GM21786 (cell line): Measurements from ENCODE around the gene MRTFB.
A peak's percentile ranks its signal among the peaks of the same experiment; 100 is the strongest.
"Not testable (repeated sequence)": the region's sequence is repeated elsewhere in the genome, so short reads cannot be mapped to it uniquely, and the experiment has no call there.

Source experiments
- ATAC-seq: cut with Tn5 transposase; IDR thresholded peaks from one replicate; pipeline ENCODE4 v1.9.1; 2021; ENCODE audit not compliant: unreplicated experiment

Gene MRTFB

DNA sequence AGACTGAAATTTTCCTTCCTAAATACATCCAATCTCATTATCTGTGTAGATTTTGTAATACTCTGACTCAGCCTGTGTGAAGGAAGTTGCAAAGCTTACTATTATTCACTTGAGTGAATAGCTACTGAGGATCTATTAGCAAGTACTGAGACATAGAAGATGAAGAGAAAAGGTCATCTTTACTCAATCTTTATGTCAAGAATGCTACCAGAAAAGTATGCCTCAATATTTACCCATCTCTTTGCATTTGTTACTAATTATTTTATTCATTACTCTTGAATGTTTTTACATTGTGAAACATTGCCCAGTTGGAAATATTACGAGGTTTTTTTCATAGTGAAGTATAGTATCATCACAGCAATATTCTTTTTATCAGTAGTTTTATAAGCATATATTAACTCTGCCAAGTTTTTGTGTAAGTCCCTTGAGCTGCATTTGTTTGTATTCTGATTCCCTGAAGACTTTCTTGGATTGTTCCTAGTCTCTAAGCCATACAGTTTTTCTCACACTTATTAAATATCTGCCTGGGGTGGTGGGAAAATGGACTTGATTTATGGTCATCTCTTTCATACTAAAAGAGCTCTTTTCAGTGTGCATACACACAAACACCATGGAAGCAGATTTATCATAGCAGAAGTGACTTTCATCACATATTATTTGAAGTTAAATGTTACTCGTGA lies 110.4 kb downstream of the MRTFB start:
- ATAC-seq: no peak

DNA sequence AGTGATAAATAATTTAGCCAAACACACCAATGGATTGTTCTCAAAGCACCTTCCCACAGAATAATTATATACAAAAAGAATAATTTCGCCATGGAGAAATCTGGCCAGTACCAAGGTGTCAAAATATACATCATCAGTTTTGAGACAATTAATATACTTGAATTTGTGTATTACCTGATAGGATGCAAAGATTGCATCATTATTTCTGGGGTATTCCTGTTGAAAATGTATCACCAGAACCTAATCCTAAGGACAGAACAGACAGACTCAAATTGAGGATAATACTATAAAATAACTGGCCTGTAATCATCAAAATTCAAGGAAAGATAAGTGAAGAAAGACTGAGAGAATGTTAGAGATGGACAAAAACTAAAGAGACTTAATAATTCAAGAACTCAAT lies 111.9 kb downstream of the MRTFB start:
- no peak for ATAC-seq

DNA sequence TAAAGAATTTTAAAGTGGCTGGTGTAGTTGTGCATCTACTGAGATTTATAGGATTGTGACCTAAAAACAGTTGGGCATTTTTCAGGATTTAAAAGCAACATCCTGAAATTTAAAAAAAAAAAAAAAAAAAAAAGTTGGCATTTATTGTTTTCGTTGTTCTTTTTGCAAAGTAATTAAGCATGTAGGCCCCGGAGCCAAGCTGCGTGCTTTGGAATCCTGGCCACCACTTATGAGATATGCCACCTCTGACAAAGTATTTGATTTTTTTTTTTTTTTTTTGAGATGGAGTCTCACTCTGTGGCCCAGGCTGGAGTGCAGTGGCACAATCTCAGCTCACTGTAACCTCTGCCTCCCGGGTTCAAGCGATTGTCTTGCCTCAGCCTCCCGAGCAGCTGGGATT lies 112.8 kb downstream of the MRTFB start:
- ATAC-seq: not testable (repeated sequence)

DNA sequence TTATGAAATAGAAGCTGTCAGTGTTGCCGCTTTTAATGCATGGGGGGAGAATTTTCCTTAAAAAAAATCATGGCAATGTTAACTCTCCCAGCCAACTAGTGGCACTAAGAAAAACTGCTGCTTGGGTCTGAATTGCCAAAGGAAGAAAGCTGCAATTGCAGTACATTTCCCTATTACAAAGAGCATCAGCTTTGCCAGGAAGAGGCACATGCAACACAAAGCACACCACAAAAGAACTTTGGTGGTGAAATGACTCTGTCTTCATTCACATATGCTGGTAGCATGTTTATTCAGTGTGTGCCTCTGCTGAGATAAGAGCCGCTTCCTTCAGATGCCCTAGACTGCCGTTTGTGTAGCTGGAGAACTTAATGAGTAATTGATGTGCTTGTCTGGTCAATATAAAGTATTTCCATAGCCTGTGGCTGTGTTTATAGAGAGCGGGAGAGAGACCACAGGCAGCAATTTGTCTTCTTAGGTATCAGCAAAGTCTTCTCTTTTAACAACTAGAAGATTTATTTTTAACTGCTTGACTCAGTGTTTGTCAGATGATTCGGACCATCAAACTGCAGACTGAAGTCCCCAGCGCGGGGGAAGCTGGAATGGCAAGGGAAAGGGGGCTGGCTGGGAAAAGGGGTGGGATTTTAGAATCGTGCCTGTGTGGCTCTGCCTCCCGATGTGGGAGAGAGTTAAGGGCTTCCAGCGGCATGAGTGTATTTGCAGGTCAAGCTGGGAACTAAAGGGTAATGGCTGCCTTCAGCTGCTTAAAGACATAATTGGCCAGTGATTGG lies 115.1 kb downstream of the MRTFB start:
- ATAC-seq: no peak

DNA sequence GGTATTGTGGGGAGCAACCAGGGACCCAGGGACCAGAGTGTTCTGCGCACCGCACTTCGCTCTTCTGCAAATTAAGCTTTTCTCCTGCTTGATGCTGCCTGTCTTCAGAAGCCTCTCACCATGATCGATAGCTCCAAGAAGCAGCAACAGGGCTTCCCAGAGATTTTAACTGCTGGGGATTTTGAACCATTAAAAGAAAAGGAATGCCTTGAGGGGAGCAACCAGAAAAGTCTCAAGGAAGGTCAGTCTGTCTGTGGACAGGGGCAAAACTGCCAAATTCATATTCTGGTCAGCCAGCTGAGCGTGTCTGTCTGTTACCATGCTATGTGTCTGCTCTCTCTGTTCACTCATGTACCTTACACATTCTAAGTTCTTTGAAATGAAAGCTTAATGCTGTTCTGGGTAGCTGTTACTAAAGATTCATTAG lies 115.7 kb downstream of the MRTFB start:
- ATAC-seq: no peak

DNA sequence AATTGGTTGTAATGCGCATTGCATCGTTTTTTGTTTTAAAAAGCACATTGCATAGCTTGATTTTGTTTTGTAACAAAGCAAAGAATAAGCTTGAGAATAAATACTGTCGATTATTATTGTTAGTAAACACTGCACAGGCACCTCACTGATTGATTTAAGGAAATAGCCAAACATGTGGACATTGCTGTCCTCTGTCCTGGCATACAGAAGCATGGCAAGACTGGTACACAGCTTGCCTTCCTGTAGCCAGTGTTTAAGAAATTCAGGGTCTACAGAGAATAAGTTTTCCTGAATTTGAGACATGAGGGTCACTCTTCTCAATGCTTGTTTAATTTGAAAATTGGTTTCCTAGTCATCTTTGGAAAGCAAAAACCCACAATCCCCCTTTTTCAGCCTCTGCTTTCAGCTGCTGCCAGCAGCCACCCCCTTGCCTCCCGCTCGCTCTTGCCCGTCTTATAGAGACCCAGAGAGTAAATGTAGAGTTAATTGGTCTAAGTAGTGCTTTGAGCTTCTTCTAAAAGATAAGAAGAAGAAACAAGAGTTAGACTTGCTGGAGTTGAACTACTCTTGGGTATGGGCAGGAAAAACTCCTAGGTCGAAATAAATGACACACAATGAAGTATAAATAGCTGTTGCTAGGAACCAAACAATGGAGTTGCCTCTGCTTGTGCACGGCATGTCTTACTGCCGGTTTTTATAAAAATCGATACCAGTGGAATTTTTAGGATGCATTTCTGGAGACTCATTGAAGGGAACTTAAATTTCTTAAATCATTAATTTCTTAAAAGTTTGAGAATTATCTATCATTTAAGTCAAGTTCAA lies 116.6 kb downstream of the MRTFB start:
- ATAC-seq: no peak

DNA sequence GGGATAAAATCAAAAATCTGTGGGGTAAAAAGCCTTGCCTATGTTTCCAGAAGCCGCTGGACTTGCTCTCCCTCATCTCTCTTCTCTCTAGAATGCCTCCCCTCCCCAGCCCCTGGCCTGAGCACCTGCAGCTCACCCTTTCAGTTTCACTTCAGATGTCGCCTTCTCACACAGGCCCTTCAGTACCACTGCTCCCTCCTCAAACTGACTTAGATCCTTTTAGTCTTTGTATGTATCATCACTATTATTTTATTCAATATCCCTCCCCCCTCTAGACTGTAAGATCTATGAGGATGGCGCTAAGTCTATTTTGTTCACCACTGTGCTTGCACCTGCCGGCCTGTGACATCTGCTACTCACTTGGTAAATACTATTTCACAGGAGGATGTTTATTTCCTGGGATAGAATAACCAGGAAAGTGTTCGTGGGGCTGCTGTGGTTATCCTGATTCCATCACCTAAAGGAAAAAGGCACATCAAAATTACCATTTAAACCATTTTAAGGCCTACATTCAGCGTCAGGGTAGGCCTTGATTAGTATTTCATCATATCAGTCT lies 122.3 kb downstream of the MRTFB start:
- ATAC-seq: peak; percentile 95

DNA sequence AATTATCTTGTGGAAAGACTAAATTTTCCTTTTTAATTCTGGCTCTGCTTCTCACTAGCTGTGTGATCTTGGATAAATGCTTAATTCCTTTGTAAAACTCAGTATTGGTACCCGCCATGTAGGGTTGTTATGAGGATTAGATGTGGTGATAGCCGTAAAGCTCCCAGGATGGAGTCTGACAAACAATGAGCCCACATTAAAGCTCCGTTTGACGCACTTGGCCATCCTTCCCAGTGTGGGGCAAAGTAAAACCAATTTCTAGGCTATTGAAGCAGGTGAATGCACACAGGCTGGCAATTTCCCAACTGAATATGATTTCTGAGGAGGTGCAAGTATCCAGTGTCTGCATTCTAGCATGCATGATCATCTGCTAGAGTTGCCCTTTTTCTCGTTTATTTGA lies 123.6 kb downstream of the MRTFB start:
- no peak for ATAC-seq

DNA sequence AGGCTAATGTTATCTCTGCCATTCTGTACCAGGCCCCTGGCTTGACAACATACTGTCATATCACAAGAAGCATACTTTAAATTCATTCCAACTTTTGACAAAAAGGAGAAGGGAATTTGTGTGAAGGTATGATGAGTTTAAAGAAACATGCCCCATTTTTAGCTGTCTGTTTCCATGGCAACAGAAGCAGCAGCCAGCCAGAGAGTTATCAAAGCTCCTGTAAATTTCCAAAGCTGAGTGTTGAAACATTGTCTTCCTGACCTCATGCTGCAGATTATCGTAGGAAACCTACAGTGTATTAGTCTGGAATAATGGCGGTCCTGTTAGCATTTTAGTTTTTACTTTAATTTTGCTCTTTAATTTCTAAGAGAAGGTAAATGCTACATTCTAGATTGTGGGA lies 124.9 kb downstream of the MRTFB start:
- no peak for ATAC-seq

DNA sequence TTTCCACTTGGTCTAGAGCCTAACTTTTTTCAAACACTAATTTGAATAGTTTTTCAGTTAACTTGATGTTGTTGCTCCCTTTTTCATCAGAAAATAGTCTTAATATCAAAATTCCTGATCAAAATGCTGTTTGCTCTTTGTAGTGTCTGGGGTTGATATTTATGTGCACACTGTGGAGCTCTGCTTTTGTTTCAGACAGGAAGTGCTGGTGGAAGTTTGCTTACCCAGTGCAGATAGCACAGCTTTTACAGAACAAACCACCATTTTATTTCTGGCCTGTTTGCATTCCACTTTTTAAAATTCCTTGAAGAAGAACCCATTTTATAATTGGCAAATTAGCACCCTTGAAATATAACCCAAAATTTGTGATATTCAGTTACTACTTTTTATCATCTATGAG lies 125.4 kb downstream of the MRTFB start:
- no peak for ATAC-seq

DNA sequence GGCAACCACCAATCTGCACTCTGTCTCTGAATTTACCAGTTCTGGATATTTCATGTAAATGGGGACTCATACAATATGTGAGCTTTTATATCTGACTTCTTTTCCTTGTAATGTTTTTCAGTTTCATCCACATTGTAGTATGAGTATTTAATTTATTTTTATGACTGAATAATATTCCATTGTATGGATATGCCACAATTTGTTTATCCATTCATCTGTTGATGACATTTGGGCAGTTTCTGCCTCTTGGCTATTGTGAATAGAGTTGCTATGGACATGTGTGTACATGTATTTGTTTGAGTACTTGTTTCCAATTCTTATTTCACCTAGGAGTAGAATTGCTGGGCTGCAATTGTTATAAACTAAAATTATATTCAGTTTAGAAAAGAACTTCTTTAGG lies 126.9 kb downstream of the MRTFB start:
- ATAC-seq: no peak

DNA sequence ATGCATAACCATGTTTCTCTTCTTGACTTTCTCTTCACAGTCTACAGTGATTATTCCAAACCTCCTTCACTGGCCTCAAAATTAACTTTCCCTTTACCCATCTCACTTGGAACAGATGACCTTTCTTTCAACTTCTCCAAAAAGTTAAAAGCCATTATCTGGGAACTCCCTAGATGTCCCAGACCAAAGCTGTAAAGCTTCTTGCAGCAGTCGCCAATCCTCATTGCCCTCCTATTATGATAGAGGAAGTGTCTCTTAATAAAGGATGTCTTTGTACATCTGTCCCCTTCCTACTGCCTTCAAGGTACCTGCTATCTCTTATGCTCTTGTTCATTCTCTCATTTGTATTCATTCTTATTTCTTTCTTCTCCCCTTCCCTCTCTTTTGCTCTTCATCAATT lies 127.5 kb downstream of the MRTFB start:
- ATAC-seq: no peak

DNA sequence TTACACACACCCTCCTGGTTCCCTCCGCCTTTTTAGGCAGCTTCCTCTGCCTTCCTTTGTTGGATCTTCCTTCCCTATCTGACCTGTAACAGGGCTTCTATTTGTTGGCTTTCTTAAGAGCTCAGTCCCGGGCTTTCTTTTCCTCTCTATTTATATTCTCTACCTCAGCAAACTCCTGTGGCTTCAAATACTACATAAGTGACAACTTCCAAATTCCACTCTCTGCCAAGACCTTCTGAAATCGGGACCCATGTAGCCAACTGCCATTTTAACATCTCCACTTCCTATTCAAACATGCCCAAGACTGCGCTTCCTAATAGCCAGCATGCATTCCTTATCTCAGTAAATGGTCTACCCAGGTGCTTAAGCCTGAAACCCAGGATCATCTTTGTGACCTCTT lies 128.1 kb downstream of the MRTFB start:
- no peak for ATAC-seq

DNA sequence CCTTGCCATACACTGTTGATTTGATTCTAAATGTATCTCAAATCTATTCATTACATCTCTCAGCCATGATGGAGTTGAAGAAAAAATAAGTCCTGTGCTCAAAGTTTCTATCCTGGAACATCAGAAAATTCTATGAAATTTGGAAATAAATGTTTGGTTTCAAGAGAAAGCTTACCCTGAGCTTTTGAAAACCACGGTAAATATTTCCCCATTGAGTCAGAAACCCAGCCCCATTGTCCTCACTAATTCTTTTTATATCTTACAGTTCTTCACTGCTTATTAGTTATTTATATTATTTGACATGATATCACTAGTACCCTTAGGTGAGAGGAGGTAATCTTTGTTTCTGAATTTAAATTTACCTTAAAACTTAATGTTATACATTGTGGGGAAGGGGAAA lies 128.5 kb downstream of the MRTFB start:
- no peak for ATAC-seq

DNA sequence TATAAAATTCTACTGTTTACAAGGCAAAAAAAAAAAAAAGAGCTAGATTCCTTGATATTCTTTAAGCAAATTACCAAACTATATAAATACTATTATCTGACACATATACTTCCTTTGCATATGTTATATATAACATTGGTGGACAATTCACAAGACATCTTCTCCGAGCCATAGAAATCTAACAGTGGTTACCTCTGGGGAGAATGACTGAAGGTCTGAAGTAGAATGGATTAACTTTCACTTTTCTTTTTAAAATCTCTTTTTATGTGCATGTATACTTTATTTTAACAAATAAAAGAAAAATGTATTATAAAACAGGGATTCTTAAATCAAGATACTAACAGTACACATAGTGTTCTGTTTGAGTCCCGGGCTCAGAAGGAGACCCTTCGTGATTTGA lies 131.0 kb downstream of the MRTFB start:
- no peak for ATAC-seq

DNA sequence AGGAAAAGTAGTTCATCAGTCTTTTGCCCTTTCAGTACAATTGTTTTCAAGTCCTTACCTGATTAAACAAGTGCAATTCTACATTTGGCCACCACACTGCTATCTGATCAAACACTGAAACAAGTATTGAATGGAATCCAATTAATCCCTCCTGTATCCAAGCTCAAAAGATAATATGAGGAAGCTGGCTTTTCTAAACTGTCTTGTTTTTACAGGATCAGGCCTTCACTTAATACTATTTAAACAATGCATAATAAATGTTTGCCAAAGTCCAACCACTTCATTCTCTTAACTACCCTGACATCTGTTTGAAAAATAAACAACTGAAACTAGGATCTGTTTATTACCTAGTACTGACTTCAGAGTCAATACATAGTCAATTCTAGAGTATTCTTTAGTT lies 131.6 kb downstream of the MRTFB start:
- no peak for ATAC-seq

DNA sequence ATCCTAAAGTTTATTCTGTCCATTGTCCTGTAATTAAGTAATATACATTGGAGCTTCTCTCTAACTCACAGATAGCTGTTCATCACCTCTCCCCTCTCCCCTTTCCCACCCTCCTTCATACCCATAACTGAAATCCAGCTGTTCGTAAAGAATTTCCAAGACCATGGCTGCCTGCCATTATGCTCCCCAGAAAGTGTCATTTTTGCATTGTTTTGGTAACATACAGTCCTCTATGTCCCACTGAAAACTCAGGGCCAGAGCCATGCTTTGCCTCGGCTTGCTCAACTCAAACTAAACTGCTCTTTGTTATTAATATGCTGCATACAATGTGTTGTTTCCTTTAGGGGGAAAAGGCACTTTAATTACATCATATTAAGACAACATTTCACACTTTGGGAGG lies 132.0 kb downstream of the MRTFB start:
- no peak for ATAC-seq

DNA sequence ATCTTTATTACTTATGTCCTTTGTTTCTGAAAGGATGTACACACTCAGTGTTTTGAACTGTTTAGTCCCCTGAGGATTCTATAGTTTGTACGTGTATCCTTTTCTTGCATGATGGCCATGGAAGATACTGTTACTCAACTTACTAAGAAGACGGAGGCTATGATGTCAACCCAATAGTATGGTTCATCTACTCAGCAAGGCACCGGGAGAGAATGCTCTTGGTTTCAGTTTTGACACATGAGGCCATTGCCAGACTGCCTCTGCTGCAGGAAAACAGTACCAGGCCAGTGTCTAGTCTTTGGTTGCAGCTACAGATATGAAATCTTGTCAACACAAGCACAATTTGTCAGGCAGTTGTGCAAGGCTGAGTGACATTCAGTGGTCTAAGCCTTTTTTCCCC lies 134.5 kb downstream of the MRTFB start:
- no peak for ATAC-seq

DNA sequence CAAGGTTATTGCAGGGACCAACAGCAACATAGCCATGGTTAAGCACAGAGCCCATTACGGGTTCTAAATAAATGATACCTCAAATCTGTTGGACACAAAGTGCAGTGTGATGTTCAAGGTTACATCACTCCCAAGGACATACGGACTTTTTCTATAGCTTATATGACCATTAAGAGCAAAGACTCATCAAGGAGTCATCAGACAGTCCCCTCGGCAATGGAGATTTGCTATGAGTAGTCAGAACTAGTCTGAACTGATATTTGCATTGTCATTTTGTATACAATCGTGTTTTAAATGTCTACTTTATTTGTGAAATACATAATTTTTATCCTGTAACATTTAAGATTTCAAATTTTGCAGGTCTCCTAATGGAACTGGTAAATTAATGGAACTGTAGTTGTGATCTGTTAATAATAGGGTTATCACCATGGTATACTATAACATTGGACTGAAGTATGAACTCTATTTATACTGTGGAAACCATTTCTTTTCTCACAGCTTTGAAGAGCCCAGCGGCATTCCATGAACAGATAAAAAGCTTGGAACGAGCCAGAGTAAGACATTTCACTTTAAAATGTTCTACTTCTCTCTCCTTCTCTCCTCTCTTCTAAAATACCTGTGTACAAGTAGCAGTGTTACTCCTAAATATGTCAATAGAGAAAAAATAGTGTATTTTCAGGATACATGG lies 140.9 kb downstream of the MRTFB start:
- no peak for ATAC-seq

DNA sequence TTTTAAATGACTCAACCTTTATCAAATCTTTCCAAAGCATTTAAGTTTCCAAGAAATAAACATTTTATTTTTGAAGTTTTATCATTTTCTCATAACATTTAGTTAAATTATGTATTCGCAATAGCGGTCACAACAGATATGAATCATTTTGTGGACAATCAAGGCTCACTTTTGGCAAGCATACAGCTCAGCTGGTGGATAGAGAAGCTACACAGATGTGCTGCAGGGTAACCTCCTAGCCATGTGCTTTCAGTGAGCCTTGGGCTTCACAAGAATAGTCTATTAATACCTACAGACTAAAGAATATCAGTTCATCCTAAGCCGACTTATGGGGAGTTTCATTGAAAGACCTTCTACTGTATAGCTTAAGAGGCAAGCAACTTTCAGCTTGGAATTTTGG lies 144.8 kb downstream of the MRTFB start:
- ATAC-seq: no peak

DNA sequence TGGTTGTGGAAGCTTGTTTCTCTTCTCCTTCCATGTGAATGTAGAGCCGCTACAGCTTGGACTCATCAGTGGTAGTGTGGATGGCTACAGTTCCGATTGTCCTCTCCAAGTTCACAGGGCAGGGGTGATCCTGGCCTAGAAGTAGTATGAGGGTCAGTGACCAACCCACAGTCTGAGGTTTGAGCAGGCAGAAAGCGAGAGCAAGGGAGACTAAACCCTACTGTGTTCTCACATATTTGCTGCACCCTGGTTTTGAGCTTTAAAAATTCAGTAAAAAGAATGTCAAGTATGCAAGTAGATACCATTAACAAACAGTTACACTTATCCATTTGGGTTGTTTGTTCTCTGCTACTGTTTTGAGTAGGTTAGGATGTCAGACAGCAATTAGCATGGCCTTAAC lies 148.9 kb downstream of the MRTFB start:
- ATAC-seq: no peak
